Brain microvascular endothelial cell (primary cell): ENCODE measurements around the gene RILP.
"Not testable (repeated sequence)": the region's sequence is repeated elsewhere in the genome, so short reads cannot be mapped to it uniquely, and the experiment has no call there.

Source experiments
- DNase-seq: peaks from one replicate; pipeline ENCODE4 v3.0.0-alpha.2; 2020
- H3K27ac ChIP-seq: fragments of 250-450 bp; sonication (Bioruptor Pico); 2 replicates; pipeline ENCODE4 v1.5.1; 2020; ENCODE audit warnings: mild to moderate bottlenecking, moderate library complexity
- H3K27me3 ChIP-seq: fragments of 250-450 bp; sonication (Bioruptor Pico); replicated peaks from 2 replicates; pipeline ENCODE4 v1.5.1; 2020; ENCODE audit warnings: mild to moderate bottlenecking
- H3K36me3 ChIP-seq: fragments of 250-450 bp; sonication (Bioruptor Pico); replicated peaks from 2 replicates; pipeline ENCODE4 v1.5.1; 2020; ENCODE audit warnings: mild to moderate bottlenecking
- H3K4me3 ChIP-seq: 2 replicates; pipeline ENCODE4 v1.5.1; 2011; ENCODE audit warnings: low read depth, mild to moderate bottlenecking, control low read depth, low read length, moderate library complexity
- in situ Hi-C: cut with HindIII; loops from 2 replicates; pipeline ENCODE4 v1.10.0; 2017; ENCODE audit warnings: low sequenced_read_pairs, low pct_ligation_motif_present
- TF ChIP-seq, protein P1 (sequence below): IDR thresholded peaks from 2 replicates; pipeline ENCODE4 v1.5.1; 2011; ENCODE audit warnings: low read depth, mild to moderate bottlenecking, moderate library complexity, low read length, control low read depth, inconsistent platforms; ENCODE audit errors: missing control alignments

RILP gene

GRCh38 chr17:1686086-1686485 is 36.4 kb upstream of the RILP start:
- DNase-seq, result no peak
- Histone ChIP-seq H3K27me3 (no peaks in the 10 kb centered on the region), H3K36me3 (peaks cover 16% of the 10 kb centered on the region), H3K4me3 (no peak overlapping the region), H3K27ac (no peak overlapping the region)
- in situ Hi-C loops, result no loop called here
- TF ChIP-seq, protein P1, sequence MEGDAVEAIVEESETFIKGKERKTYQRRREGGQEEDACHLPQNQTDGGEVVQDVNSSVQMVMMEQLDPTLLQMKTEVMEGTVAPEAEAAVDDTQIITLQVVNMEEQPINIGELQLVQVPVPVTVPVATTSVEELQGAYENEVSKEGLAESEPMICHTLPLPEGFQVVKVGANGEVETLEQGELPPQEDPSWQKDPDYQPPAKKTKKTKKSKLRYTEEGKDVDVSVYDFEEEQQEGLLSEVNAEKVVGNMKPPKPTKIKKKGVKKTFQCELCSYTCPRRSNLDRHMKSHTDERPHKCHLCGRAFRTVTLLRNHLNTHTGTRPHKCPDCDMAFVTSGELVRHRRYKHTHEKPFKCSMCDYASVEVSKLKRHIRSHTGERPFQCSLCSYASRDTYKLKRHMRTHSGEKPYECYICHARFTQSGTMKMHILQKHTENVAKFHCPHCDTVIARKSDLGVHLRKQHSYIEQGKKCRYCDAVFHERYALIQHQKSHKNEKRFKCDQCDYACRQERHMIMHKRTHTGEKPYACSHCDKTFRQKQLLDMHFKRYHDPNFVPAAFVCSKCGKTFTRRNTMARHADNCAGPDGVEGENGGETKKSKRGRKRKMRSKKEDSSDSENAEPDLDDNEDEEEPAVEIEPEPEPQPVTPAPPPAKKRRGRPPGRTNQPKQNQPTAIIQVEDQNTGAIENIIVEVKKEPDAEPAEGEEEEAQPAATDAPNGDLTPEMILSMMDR, result no peak

DNA sequence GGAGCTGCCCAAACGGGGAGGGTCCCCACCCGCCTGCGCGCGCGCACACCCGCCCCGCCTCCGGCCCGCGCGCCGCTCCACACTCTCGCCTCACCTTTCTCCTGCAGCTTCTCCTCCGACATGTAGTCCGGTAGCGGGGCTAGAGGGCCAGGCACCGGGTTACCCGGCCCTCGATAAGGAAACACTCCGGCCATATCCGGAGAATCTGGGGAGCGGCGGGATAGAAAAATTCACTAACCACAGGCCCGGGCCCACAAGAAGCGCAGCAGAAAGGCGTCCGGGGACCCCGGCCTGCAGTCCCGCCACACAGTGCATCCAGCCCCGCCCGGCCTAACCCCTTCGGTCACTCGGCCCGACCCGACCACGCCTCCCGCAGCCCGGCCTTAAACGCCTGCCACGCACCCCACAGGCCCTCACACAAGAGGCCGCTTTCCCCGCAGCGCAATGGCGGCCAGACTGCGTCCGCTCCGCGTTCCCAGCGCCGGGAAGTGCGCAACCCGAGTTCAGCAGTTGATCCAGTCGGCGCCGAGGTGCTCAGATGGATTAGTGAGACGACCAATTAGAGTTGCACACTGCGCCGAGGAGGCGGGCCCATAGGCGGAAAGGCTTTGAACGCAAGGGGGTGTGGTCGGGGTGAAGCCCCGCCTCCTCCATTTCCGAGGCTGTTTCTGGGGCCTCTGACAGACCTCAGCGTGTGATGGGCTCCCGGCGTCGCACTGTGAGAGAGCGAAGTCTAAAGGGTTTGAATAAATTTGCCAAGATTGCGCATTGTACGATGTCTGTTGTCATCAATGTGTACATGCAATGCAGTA is 34.9 kb upstream of the RILP start, which contains the start of gene PRPF8:
Gene PRPF8 (minus strand): TSS at position 490 of the 812 bp plus-strand sequence. CDS start 296 bp downstream, at position 194.
- Histone ChIP-seq H3K27me3 (no peaks in the 10 kb centered on the region), H3K27ac (peak within 1 kb of the TSS; percentile 75), H3K4me3 (peak within 1 kb of the TSS; percentile 90), H3K36me3 (peaks cover 31% of the 10 kb centered on the region)
- in situ Hi-C loops, result no loop called here
- DNase-seq, result peak; percentile 98
- TF ChIP-seq, protein P1, result no peak

- DNase-seq, result no peak
- TF ChIP-seq, protein P1, result no peak
- Histone ChIP-seq H3K36me3 (peaks cover 41% of the 10 kb centered on the region), H3K4me3 (peak overlapping the region; percentile 90), H3K27ac (no peak overlapping the region), H3K27me3 (no peaks in the 10 kb centered on the region)
- in situ Hi-C loops, result no loop called here
Measured at GRCh38 chr17:1683459-1683858, 33.8 kb upstream of the RILP start.

GRCh38 chr17:1676401-1676800 is 26.7 kb upstream of the RILP start:
- H3K4me3 ChIP-seq, result no peak overlapping the region
- no peak overlapping the region for H3K27ac ChIP-seq
- H3K36me3 ChIP-seq, result peaks cover 94% of the 10 kb centered on the region
- TF ChIP-seq, protein P1, result no peak
- no peak for DNase-seq
- in situ Hi-C loops, result no loop called here
- H3K27me3 ChIP-seq, result no peaks in the 10 kb centered on the region

GRCh38 chr17:1673041-1673785 is 23.5 kb upstream of the RILP start:
- Histone ChIP-seq H3K36me3 (peaks cover 89% of the 10 kb centered on the region), H3K4me3 (no peak overlapping the region), H3K27ac (no peak overlapping the region), H3K27me3 (no peaks in the 10 kb centered on the region)
- TF ChIP-seq, protein P1, result no peak
- in situ Hi-C loops, result no loop called here
- DNase-seq, result no peak

GRCh38 chr17:1663934-1664333 is 14.3 kb upstream of the RILP start:
- H3K27ac ChIP-seq, H3K4me3 ChIP-seq: not testable (repeated sequence)
- peaks cover 59% of the 10 kb centered on the region for H3K36me3 ChIP-seq

More at GRCh38 chr17:1663934-1664333, 14.3 kb upstream of the RILP start:
- H3K27me3 ChIP-seq, DNase-seq, in situ Hi-C loops: not testable (repeated sequence)
